ENCODE data around the gene ENOX1. TPM values are rescaled to one million over a fixed set of nuclear protein-coding genes. Genes with fewer than 3 reads are reported as not detected.

ENOX1 gene
- total and polyA plus RNA-seq, 2 of the 8 experiments (the other 6 are each of a cell fraction or from before 2014, with no cell fraction given) = 0.23 to 0.37 TPM

DNA sequence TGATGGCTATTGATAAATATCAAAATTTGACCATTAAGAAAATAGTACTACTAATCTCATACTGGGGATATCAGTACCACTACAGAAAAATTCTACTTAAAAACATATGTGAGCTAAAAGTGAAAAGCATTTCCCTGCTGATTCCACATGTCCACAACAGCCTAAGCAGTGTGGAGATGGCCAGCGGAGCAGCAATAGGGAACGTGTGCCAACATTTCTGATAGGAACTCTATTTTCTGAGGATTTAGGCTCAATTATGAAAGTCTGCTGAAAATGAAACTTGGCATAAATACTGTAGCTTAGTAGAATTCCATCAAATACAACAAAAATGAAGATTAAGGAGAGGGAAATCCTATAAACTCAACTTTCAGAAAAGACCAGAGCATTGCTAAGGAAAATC, 311.6 kb downstream of the ENOX1 start (continued):
- TF ChIP-seq, protein P1, sequence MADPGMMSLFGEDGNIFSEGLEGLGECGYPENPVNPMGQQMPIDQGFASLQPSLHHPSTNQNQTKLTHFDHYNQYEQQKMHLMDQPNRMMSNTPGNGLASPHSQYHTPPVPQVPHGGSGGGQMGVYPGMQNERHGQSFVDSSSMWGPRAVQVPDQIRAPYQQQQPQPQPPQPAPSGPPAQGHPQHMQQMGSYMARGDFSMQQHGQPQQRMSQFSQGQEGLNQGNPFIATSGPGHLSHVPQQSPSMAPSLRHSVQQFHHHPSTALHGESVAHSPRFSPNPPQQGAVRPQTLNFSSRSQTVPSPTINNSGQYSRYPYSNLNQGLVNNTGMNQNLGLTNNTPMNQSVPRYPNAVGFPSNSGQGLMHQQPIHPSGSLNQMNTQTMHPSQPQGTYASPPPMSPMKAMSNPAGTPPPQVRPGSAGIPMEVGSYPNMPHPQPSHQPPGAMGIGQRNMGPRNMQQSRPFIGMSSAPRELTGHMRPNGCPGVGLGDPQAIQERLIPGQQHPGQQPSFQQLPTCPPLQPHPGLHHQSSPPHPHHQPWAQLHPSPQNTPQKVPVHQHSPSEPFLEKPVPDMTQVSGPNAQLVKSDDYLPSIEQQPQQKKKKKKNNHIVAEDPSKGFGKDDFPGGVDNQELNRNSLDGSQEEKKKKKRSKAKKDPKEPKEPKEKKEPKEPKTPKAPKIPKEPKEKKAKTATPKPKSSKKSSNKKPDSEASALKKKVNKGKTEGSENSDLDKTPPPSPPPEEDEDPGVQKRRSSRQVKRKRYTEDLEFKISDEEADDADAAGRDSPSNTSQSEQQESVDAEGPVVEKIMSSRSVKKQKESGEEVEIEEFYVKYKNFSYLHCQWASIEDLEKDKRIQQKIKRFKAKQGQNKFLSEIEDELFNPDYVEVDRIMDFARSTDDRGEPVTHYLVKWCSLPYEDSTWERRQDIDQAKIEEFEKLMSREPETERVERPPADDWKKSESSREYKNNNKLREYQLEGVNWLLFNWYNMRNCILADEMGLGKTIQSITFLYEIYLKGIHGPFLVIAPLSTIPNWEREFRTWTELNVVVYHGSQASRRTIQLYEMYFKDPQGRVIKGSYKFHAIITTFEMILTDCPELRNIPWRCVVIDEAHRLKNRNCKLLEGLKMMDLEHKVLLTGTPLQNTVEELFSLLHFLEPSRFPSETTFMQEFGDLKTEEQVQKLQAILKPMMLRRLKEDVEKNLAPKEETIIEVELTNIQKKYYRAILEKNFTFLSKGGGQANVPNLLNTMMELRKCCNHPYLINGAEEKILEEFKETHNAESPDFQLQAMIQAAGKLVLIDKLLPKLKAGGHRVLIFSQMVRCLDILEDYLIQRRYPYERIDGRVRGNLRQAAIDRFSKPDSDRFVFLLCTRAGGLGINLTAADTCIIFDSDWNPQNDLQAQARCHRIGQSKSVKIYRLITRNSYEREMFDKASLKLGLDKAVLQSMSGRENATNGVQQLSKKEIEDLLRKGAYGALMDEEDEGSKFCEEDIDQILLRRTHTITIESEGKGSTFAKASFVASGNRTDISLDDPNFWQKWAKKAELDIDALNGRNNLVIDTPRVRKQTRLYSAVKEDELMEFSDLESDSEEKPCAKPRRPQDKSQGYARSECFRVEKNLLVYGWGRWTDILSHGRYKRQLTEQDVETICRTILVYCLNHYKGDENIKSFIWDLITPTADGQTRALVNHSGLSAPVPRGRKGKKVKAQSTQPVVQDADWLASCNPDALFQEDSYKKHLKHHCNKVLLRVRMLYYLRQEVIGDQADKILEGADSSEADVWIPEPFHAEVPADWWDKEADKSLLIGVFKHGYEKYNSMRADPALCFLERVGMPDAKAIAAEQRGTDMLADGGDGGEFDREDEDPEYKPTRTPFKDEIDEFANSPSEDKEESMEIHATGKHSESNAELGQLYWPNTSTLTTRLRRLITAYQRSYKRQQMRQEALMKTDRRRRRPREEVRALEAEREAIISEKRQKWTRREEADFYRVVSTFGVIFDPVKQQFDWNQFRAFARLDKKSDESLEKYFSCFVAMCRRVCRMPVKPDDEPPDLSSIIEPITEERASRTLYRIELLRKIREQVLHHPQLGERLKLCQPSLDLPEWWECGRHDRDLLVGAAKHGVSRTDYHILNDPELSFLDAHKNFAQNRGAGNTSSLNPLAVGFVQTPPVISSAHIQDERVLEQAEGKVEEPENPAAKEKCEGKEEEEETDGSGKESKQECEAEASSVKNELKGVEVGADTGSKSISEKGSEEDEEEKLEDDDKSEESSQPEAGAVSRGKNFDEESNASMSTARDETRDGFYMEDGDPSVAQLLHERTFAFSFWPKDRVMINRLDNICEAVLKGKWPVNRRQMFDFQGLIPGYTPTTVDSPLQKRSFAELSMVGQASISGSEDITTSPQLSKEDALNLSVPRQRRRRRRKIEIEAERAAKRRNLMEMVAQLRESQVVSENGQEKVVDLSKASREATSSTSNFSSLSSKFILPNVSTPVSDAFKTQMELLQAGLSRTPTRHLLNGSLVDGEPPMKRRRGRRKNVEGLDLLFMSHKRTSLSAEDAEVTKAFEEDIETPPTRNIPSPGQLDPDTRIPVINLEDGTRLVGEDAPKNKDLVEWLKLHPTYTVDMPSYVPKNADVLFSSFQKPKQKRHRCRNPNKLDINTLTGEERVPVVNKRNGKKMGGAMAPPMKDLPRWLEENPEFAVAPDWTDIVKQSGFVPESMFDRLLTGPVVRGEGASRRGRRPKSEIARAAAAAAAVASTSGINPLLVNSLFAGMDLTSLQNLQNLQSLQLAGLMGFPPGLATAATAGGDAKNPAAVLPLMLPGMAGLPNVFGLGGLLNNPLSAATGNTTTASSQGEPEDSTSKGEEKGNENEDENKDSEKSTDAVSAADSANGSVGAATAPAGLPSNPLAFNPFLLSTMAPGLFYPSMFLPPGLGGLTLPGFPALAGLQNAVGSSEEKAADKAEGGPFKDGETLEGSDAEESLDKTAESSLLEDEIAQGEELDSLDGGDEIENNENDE (IDR thresholded peaks at IDR 0.05; ENCODE audit: insufficient replicate concordance, low read length) = no peak
- TF ChIP-seq GTF2F1 (IDR thresholded peaks at IDR 0.05; ENCODE audit: borderline replicate concordance, low read depth, low read length) (no peak), BRCA1 (IDR thresholded peaks at IDR 0.05; ENCODE audit: low read depth, low read length) (no peak), CBX8 (IDR thresholded peaks at IDR 0.05; ENCODE audit: borderline replicate concordance, low read depth, low read length) (no peak), RNF2 (IDR thresholded peaks at IDR 0.05; ENCODE audit: borderline replicate concordance, low read depth, low read length, missing control alignments, poor library complexity, severe bottlenecking) (no peak), ZNF274 (IDR thresholded peaks at IDR 0.05; ENCODE audit: borderline replicate concordance, extremely low read depth, low read length) (no peak), KDM1A (IDR thresholded peaks at IDR 0.05; ENCODE audit: borderline replicate concordance, low read length) (no peak), RAD21 (IDR thresholded peaks at IDR 0.05 in 1 of 2, conservative IDR thresholded peaks at IDR 0.05 in 1 of 2; ENCODE audit: low read depth in 2 of 2, low read length in 2 of 2) (no peak), SUZ12 (IDR thresholded peaks at IDR 0.05; ENCODE audit: low read length) (no peak)
- TF ChIP-seq, protein P2, sequence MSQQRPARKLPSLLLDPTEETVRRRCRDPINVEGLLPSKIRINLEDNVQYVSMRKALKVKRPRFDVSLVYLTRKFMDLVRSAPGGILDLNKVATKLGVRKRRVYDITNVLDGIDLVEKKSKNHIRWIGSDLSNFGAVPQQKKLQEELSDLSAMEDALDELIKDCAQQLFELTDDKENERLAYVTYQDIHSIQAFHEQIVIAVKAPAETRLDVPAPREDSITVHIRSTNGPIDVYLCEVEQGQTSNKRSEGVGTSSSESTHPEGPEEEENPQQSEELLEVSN (IDR thresholded peaks at IDR 0.05) = no peak

Data from H1 (cell line).